Ascending aorta (tissue), 2 donors: ENCODE data around the gene STEAP1B. TPM values are rescaled to one million over a fixed set of nuclear protein-coding genes. Genes with fewer than 3 reads are reported as not detected.

Experiments used
- DNase-seq, 2 donors: peaks; one replicate each; pipeline ENCODE4 v3.0.0-alpha.2; 2019; ENCODE audit warnings: low spot score in 2 of 2
- H3K27ac ChIP-seq, 2 donors: fragments of 200-600 bp; sonication (generic); one replicate each; pipeline ENCODE4 v1.5.1; 2016 to 2017; ENCODE audit warnings: mild to moderate bottlenecking in 1 of 2
- H3K27me3 ChIP-seq: fragments of 200-600 bp; sonication (generic); one replicate; pipeline ENCODE4 v1.5.1; 2017
- H3K36me3 ChIP-seq, 2 donors: fragments of 200-600 bp; sonication (generic); one replicate each; pipeline ENCODE4 v1.5.1; 2016
- H3K4me1 ChIP-seq, 2 donors: fragments of 200-600 bp; sonication (generic); one replicate each; pipeline ENCODE4 v1.5.1; 2016 to 2017; ENCODE audit warnings: mild to moderate bottlenecking in 1 of 2
- H3K4me3 ChIP-seq, 2 donors: fragments of 200-600 bp; sonication (generic); one replicate each; pipeline ENCODE4 v1.5.1; 2016 to 2017; ENCODE audit warnings: mild to moderate bottlenecking in 1 of 2
- H3K9me3 ChIP-seq, 2 donors: fragments of 200-600 bp; sonication (generic); one replicate each; pipeline ENCODE4 v1.5.1; 2016
- intact Hi-C: fragments of 100-400 bp; cut with DNase I; formaldehyde crosslinking; loops from one replicate; pipeline ENCODE4 v1.15.1; 2023
- total RNA-seq: library from RNA; depleted of rRNA; stranded (reverse); fragments of >200 nt; gene quantifications from one replicate; pipeline ENCODE4 v1.1.0, GENCODE V29; 2016
- TF ChIP-seq, protein P1 (sequence below), 3 experiments: fragments of 200-600 bp in 2 of 3; fragments of 450-650 bp in 1 of 3; sonication (generic) in 2 of 3; IDR thresholded peaks; one replicate each; pipeline ENCODE4 v1.5.1; 2016 to 2019; ENCODE audit warnings: antibody characterized with exemption in 3 of 3, mild to moderate bottlenecking in 1 of 3, moderate library complexity in 1 of 3

The STEAP1B gene
- total RNA-seq, 1 donor from 2014 or later: not detected

DNA sequence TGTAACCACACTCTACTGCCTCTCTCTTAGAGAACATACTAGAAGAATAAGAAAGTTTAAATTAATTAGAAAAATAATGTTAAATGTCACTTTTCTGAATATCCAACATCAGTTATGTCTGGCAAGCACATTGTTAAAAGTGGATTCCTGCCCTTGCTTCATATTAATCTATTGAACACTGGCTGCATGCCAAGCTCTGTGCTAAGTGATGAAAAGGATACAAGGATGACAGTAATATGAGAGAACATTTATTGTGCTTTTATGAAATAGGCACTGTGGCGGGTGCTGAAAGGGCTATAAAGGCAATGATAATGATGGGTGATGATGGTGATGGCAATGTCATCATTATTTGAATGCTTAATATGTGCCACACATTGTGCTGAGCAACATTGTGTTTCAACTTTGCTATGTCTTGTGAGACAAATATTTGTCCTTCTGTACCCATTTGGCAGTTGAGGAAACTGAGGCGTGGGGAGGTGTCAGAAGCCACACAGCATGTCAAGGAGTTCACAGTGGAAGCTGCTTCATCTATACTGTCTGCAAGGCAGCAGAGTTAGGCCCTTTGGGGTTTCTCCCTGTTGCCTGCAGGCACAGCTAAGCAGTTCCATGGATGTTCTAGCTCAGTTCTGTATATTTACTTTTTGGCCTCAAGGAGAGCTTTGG, 78.9 kb downstream of the STEAP1B start:
- no peaks in the 10 kb centered on the region for H3K4me1 ChIP-seq
- no peaks in the 10 kb centered on the region for H3K9me3 ChIP-seq
- no peak overlapping the region for H3K27ac ChIP-seq
- H3K4me3 ChIP-seq: no peak overlapping the region
- H3K36me3 ChIP-seq: no peaks in the 10 kb centered on the region
- intact Hi-C loops: no loop called here
- H3K27me3 ChIP-seq: no peaks in the 10 kb centered on the region
- TF ChIP-seq, protein P1, sequence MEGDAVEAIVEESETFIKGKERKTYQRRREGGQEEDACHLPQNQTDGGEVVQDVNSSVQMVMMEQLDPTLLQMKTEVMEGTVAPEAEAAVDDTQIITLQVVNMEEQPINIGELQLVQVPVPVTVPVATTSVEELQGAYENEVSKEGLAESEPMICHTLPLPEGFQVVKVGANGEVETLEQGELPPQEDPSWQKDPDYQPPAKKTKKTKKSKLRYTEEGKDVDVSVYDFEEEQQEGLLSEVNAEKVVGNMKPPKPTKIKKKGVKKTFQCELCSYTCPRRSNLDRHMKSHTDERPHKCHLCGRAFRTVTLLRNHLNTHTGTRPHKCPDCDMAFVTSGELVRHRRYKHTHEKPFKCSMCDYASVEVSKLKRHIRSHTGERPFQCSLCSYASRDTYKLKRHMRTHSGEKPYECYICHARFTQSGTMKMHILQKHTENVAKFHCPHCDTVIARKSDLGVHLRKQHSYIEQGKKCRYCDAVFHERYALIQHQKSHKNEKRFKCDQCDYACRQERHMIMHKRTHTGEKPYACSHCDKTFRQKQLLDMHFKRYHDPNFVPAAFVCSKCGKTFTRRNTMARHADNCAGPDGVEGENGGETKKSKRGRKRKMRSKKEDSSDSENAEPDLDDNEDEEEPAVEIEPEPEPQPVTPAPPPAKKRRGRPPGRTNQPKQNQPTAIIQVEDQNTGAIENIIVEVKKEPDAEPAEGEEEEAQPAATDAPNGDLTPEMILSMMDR (IDR thresholded peaks at IDR 0.05): no peak
- no peak for DNase-seq

DNA sequence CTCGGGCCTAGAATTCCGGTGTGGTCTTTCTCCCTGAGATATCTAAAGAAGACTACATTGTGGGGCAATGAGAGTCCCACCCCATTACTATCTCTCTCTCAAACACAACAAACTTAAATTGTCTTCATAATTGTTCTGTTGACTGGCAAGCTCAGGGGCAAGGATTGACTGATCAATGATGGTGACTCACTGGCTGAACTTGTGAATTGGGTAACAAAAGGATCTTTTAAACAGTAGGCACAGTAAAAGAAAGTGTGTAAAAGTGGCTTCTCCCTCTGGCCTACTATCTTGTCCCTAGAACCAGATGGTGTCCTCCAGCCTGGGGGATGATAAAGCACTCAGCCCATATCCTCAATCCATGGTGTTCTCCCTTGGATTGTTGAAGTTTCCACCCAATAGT, 80.0 kb downstream of the STEAP1B start:
- Histone ChIP-seq H3K36me3 (no peaks in the 10 kb centered on the region), H3K4me1 (no peaks in the 10 kb centered on the region), H3K27ac (no peak overlapping the region), H3K9me3 (no peaks in the 10 kb centered on the region), H3K27me3 (no peaks in the 10 kb centered on the region), H3K4me3 (no peak overlapping the region)
- TF ChIP-seq, protein P1 (IDR thresholded peaks at IDR 0.05): no peak
- intact Hi-C loops: no loop called here
- DNase-seq: no peak

DNA sequence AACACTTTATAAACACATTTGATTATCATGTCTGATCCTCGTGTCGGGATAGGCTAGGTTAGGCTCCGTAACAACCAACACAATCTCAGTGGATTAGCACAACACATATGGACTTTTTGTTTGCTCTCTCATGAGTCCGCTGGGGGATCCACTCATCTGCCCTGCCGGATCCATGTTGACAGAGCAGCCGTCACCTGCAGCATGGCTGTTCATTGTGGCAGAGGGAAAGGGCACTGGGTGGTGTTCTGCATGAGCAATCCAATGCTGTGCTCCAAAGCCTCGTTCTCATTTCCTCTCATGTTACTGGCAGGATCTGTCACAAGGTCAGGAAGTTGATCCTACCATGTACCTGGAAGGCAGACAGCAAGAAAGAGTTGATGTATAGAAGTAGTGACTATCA, 80.5 kb downstream of the STEAP1B start:
- Histone ChIP-seq H3K27me3 (no peaks in the 10 kb centered on the region), H3K4me1 (no peaks in the 10 kb centered on the region), H3K9me3 (no peaks in the 10 kb centered on the region), H3K36me3 (no peaks in the 10 kb centered on the region), H3K27ac (no peak overlapping the region), H3K4me3 (no peak overlapping the region)
- intact Hi-C loops: no loop called here
- no peak for DNase-seq
- TF ChIP-seq, protein P1 (IDR thresholded peaks at IDR 0.05): no peak

DNA sequence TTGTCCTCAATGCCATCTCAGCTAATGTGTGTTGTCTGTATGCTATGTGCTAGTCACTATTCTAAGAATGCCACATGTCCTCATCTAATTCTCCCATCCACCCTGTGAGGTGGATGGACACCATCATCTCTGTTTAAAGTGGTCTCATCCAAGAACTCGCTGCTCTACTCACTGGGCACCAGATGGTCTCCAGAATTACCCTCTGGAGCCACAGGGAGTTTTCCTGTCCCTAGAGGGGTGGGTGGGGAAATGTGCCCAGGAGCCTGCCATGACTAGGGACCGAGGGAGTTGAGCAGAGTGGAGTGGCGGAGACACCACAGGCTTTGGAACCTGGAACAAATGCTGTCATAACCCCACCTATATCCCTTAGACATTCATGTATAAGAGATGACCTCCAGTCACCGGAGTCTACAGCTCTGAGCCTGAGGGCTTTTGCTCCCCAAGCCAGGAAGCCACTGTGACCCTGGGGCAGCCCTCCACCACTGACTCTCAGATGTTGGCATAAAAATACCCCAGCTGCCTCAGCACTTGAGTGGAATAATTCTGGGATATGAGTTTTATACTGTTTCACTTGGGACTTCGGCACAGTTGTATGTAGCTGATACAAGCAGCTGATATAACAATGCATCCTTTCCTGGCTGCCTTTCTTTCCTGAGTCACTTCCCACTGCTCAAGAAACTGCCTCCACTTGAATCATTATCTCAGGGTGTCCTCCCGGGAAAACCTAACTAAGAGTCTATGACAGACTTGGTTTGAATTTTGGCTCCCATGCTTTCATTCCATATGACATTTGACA, 81.5 kb downstream of the STEAP1B start:
- no peaks in the 10 kb centered on the region for H3K36me3 ChIP-seq
- DNase-seq: no peak
- no peak overlapping the region for H3K27ac ChIP-seq
- no peaks in the 10 kb centered on the region for H3K4me1 ChIP-seq
- no peak overlapping the region for H3K4me3 ChIP-seq
- intact Hi-C loops: no loop called here
- no peaks in the 10 kb centered on the region for H3K27me3 ChIP-seq
- TF ChIP-seq, protein P1 (IDR thresholded peaks at IDR 0.05): no peak
- no peaks in the 10 kb centered on the region for H3K9me3 ChIP-seq

DNA sequence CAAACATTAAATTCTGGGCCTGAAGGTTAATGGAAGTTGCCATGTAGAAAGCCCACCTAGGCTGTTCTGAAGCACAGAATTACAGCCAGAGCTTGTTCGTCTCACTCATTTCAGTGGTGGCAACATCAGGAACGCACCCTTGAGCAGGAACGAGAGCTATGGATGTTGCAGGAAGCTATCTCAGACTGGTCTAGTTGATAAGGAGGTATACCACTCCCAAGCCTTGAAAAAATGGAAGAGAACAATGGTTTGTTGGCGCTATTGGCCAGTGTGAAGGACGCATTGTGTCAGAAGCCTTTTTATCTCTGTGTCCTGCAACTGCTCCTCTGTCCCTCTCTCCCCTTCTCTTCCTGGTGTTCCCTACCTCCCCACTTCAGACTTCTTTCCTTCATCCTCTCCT, 82.1 kb downstream of the STEAP1B start:
- no peaks in the 10 kb centered on the region for H3K4me1 ChIP-seq
- H3K36me3 ChIP-seq: no peaks in the 10 kb centered on the region
- H3K27me3 ChIP-seq: no peaks in the 10 kb centered on the region
- intact Hi-C loops: no loop called here
- no peak overlapping the region for H3K4me3 ChIP-seq
- TF ChIP-seq, protein P1 (IDR thresholded peaks at IDR 0.05): no peak
- H3K27ac ChIP-seq: no peak overlapping the region
- no peak for DNase-seq
- no peaks in the 10 kb centered on the region for H3K9me3 ChIP-seq
